Neural cell (in vitro differentiated cells): ENCODE data around the gene ELP4. TPM values are rescaled to one million over a fixed set of nuclear protein-coding genes. Genes with fewer than 3 reads are reported as not detected.

ENCODE experiments used
- H2AFZ ChIP-seq: fragments of 200-600, 300-800 bp; sonication (generic), shearing (Covaris generic); 2 replicates; pipeline ENCODE4 v1.6.0; 2014; ENCODE audit warnings: low read depth, mild to moderate bottlenecking, antibody characterized with exemption, low read length, moderate library complexity
- H3F3A ChIP-seq: fragments of 200-600 bp; shearing (Covaris generic); 2 replicates; pipeline ENCODE4 v1.6.1; 2016; ENCODE audit warnings: mild to moderate bottlenecking, moderate library complexity, mixed read lengths, antibody characterized with exemption, low read length; ENCODE audit not compliant: insufficient read depth, poor library complexity, severe bottlenecking
- H3K27ac ChIP-seq: fragments of 200-600, 300-800 bp; sonication (generic), shearing (Covaris generic); 2 replicates; pipeline ENCODE4 v1.5.1; 2014; ENCODE audit warnings: mild to moderate bottlenecking, low read length, moderate library complexity
- H3K27me3 ChIP-seq: fragments of 300-800, 200-600 bp; sonication (generic), shearing (Covaris generic); 2 replicates; pipeline ENCODE4 v1.6.0; 2014; ENCODE audit warnings: mild to moderate bottlenecking, low read depth, low read length, moderate library complexity; ENCODE audit not compliant: insufficient read depth
- H3K36me3 ChIP-seq: fragments of 300-800, 200-600 bp; sonication (generic), shearing (Covaris generic); 2 replicates; pipeline ENCODE4 v1.5.1; 2014; ENCODE audit warnings: mild to moderate bottlenecking, antibody characterized with exemption, low read length, moderate library complexity; ENCODE audit not compliant: insufficient read depth
- H3K4me2 ChIP-seq: fragments of 300-800, 200-600 bp; sonication (generic), shearing (Covaris generic); 2 replicates; pipeline ENCODE4 v1.6.0; 2014; ENCODE audit warnings: mild to moderate bottlenecking, low read length
- H3K4me3 ChIP-seq: fragments of 300-800, 200-600 bp; sonication (generic), shearing (Covaris generic); 2 replicates; pipeline ENCODE4 v1.5.1; 2014; ENCODE audit warnings: mild to moderate bottlenecking, low read length, moderate library complexity
- H3K79me2 ChIP-seq: fragments of 200-600 bp; shearing (Covaris generic); replicated peaks from 2 replicates; pipeline ENCODE4 v1.6.0; 2014; ENCODE audit warnings: mild to moderate bottlenecking, low read length, moderate library complexity; ENCODE audit not compliant: insufficient read depth
- H3K9ac ChIP-seq: fragments of 300-800, 200-600 bp; sonication (generic), shearing (Covaris generic); 2 replicates; pipeline ENCODE4 v1.6.1; 2016; ENCODE audit warnings: mild to moderate bottlenecking, low read length, mixed read lengths
- H3K9me2 ChIP-seq: fragments of 200-600 bp; shearing (Covaris generic); 2 replicates; pipeline ENCODE4 v1.6.1; 2016; ENCODE audit warnings: mild to moderate bottlenecking, low read length, mixed read lengths; ENCODE audit not compliant: insufficient read depth
- H3K9me3 ChIP-seq: fragments of 200-600, 300-800 bp; sonication (generic), shearing (Covaris generic); 2 replicates; pipeline ENCODE4 v1.6.1; 2016; ENCODE audit warnings: mild to moderate bottlenecking, mixed run types, low read length, moderate library complexity, mixed read lengths
- H4K20me1 ChIP-seq: fragments of 200-600 bp; shearing (Covaris generic); 2 replicates; pipeline ENCODE4 v1.6.1; 2016; ENCODE audit warnings: mild to moderate bottlenecking, mixed run types; ENCODE audit not compliant: insufficient read depth
- CTCF ChIP-seq: fragments of 450-650 bp; IDR thresholded peaks from 2 replicates; pipeline ENCODE4 v1.5.1; 2014; ENCODE audit warnings: antibody characterized with exemption, mild to moderate bottlenecking, moderate library complexity; ENCODE audit not compliant: poor library complexity, severe bottlenecking
- EP300 ChIP-seq: fragments of 450-650 bp; conservative IDR thresholded peaks from 2 replicates; pipeline ENCODE4 v1.6.1; 2014; ENCODE audit warnings: antibody characterized with exemption, mild to moderate bottlenecking, moderate library complexity; ENCODE audit not compliant: poor library complexity, severe bottlenecking
- EZH2 ChIP-seq: fragments of 200-600, 300-800 bp; shearing (Covaris generic), sonication (generic); IDR thresholded peaks from 2 replicates; pipeline ENCODE4 v1.6.1; 2014; ENCODE audit warnings: antibody characterized with exemption, low read length, borderline replicate concordance, mild to moderate bottlenecking; ENCODE audit not compliant: insufficient read depth, poor library complexity, severe bottlenecking
- MXI1 ChIP-seq: fragments of 450-650 bp; conservative IDR thresholded peaks from 2 replicates; pipeline ENCODE4 v1.6.1; 2014; ENCODE audit warnings: antibody characterized with exemption, mild to moderate bottlenecking; ENCODE audit not compliant: poor library complexity, severe bottlenecking
- POLR2AphosphoS5 ChIP-seq: IDR thresholded peaks from 2 replicates; pipeline ENCODE4 v1.6.1; 2012
- RAD21 ChIP-seq: fragments of 450-650 bp; conservative IDR thresholded peaks from 2 replicates; pipeline ENCODE4 v1.6.1; 2014; ENCODE audit warnings: antibody characterized with exemption, mild to moderate bottlenecking, moderate library complexity
- SMC3 ChIP-seq: fragments of 450-650 bp; conservative IDR thresholded peaks from 2 replicates; pipeline ENCODE4 v1.6.1; 2014; ENCODE audit warnings: antibody characterized with exemption, mild to moderate bottlenecking, moderate library complexity; ENCODE audit not compliant: poor library complexity
- TAF1 ChIP-seq: IDR thresholded peaks from 2 replicates; pipeline ENCODE4 v1.6.1; 2012; ENCODE audit warnings: low read depth
- polyA plus RNA-seq: library from polyadenylated mRNA; depleted of rRNA; stranded (reverse); fragments of >200 nt; gene quantifications from 2 replicates; pipeline ENCODE4 v1.2.3, GENCODE V29; 2014
- TF ChIP-seq, protein P1 (sequence below): IDR thresholded peaks from 2 replicates; pipeline ENCODE4 v1.6.1; 2012; ENCODE audit warnings: borderline replicate concordance

ELP4 gene
- polyA plus RNA-seq, 1 donor from 2014 or later: 30.4 TPM

DNA sequence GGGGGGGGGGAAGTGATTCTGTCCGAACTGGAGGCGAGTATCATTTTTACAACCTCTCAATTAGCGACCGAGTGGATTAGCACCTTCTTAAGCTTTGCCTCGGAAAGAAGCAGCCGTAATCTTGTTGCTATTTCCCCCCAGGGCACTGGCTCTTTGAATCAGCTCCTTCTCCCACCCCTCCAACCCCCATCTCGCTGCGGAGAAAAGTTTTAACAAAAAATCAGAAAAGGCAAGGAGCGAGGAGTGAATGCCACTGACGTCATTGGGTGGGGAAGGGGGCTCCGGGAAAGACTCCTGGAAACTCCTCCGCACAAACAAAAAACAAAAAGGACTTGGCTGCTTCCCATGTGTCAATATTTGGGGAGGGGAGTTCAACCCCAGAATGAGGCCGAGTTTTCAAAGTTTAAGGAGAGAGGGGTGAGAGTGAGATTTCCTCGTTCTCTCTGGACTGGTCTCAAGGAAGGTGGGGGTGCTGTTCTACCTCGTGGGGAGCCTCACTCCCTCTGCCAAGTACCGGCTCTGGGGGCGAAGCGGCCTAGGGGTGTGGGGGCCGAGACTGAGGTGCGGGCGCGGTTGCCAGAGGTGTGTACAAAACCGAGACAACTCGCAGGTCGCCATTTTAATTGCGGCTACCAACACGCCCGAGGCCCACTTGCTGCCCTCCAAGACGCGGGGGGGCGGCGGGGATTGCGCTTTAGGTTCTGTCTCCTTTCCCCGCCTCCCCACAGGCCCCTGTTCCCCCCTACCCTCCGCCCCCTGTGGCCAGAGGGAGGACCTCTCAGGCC, 304.0 kb downstream of the ELP4 start:
- Histone ChIP-seq H2AFZ (no peak overlapping the region), H3K27ac (no peak overlapping the region), H3F3A (peaks cover 12% of the 10 kb centered on the region), H4K20me1 (no peaks in the 10 kb centered on the region), H3K9me3 (no peaks in the 10 kb centered on the region), H3K36me3 (no peaks in the 10 kb centered on the region), H3K4me3 (no peak overlapping the region), H3K4me2 (no peak overlapping the region), H3K9ac (no peak overlapping the region), H3K79me2 (peaks cover 13% of the 10 kb centered on the region), H3K27me3 (peaks cover 72% of the 10 kb centered on the region), H3K9me2 (no peaks in the 10 kb centered on the region)
- TF ChIP-seq RAD21 (no peak), EZH2 (no peak), SMC3 (no peak), MXI1 (no peak), TAF1 (no peak), CTCF (no peak), POLR2AphosphoS5 (no peak), EP300 (no peak)
- TF ChIP-seq, protein P1, sequence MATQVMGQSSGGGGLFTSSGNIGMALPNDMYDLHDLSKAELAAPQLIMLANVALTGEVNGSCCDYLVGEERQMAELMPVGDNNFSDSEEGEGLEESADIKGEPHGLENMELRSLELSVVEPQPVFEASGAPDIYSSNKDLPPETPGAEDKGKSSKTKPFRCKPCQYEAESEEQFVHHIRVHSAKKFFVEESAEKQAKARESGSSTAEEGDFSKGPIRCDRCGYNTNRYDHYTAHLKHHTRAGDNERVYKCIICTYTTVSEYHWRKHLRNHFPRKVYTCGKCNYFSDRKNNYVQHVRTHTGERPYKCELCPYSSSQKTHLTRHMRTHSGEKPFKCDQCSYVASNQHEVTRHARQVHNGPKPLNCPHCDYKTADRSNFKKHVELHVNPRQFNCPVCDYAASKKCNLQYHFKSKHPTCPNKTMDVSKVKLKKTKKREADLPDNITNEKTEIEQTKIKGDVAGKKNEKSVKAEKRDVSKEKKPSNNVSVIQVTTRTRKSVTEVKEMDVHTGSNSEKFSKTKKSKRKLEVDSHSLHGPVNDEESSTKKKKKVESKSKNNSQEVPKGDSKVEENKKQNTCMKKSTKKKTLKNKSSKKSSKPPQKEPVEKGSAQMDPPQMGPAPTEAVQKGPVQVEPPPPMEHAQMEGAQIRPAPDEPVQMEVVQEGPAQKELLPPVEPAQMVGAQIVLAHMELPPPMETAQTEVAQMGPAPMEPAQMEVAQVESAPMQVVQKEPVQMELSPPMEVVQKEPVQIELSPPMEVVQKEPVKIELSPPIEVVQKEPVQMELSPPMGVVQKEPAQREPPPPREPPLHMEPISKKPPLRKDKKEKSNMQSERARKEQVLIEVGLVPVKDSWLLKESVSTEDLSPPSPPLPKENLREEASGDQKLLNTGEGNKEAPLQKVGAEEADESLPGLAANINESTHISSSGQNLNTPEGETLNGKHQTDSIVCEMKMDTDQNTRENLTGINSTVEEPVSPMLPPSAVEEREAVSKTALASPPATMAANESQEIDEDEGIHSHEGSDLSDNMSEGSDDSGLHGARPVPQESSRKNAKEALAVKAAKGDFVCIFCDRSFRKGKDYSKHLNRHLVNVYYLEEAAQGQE: no peak

- Histone ChIP-seq H3K27me3 (peaks cover 79% of the 10 kb centered on the region), H3K4me2 (no peak overlapping the region), H3K79me2 (peaks cover 6% of the 10 kb centered on the region), H3K9ac (no peak overlapping the region), H3K9me3 (no peaks in the 10 kb centered on the region), H3F3A (peaks cover 10% of the 10 kb centered on the region), H3K27ac (no peak overlapping the region), H4K20me1 (no peaks in the 10 kb centered on the region), H3K4me3 (no peak overlapping the region), H3K9me2 (no peaks in the 10 kb centered on the region), H2AFZ (no peak overlapping the region), H3K36me3 (no peaks in the 10 kb centered on the region)
- TF ChIP-seq POLR2AphosphoS5 (no peak), RAD21 (no peak), CTCF (no peak), EZH2 (no peak), TAF1 (no peak), MXI1 (no peak), EP300 (no peak), SMC3 (no peak)
- TF ChIP-seq, protein P1: no peak
These were observed 304.8 kb downstream of the ELP4 start for GRCh38 chr11:31814176-31814868.
